NCI-H226 (cell line): Measurements from ENCODE around the gene FAM228A.

Experiments used
- DNase-seq: peaks from one replicate; pipeline ENCODE4 v3.0.0-alpha.2; 2015

The FAM228A gene

GRCh38 chr2:24231461-24231881 is 56.6 kb downstream of the FAM228A start:
- peak; percentile 46 for DNase-seq

GRCh38 chr2:24233321-24233720 is 58.5 kb downstream of the FAM228A start:
- no peak for DNase-seq

DNA sequence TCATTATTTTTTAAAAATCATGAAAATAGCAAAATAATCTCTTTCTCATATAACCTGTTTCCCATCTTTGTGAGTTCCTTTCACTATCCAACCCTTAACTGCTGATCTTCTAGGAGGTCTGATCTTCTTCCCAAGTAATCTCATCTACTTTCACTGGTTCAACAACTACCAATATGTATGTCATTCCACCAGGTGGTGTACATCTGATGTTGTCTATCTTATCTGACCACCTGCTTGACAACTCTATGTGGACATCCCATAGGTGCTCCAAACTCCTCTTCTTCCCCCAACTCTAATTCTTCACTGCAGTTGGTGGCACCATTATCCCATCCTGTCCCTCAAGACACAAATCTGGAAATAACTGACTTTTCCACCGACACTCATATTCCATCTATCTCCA is 62.5 kb downstream of the FAM228A start:
- DNase-seq = no peak

DNA sequence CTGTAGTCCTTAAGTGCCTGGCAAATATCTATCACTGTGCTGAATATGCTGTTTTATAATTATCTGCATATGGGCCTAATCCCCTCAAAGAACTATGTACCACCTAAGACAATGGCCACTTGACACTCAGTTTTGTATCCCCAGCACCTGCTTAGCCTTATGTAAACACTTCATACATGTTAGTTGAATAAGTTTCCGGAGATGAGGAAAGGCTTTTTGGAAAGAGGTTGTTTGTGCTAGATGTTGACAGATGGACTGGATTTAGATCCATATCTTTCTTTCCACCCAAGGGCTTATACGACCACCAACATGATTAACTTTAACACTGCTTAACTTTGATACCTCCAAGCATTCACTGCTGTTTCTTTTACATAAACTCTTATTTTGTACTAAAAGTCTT is 63.3 kb downstream of the FAM228A start:
- no peak for DNase-seq

DNA sequence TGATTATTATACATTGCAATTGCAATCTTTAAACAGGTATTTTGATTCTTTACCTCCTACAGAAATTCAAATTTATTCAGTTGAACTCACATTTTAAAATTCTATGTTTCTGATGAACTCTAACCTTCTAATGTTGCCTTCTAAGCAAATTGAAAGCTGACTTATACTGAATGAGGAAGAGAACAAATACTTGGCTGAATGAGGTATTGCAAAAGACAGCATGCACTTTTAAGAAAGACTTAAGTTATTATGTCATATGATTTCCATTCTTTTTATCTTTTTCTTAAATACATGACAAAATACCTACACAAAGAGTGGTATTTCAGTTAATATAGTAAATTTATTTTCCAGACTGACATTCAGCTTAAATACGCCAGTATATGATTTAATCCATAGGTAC is 64.7 kb downstream of the FAM228A start:
- DNase-seq = no peak
